NCI-H1694 (cell line): ENCODE data around the gene KAZALD1.
A peak's percentile ranks its signal among the peaks of the same experiment; 100 is the strongest.

Experiments
- DNase-seq: peaks from one replicate; lab custom pipeline; 2025; lab: John Stamatoyannopoulos, UW

KAZALD1 gene

GRCh38 chr10:101061624-101062231 is at the start of gene KAZALD1:
Gene KAZALD1 (plus strand): TSS chr10:101061989. CDS start chr10:101062593, 604 bp downstream.
- DNase-seq = no peak

GRCh38 chr10:101012525-101013364 is 49.0 kb upstream of the KAZALD1 start:
- DNase-seq = peak; percentile 75

DNA sequence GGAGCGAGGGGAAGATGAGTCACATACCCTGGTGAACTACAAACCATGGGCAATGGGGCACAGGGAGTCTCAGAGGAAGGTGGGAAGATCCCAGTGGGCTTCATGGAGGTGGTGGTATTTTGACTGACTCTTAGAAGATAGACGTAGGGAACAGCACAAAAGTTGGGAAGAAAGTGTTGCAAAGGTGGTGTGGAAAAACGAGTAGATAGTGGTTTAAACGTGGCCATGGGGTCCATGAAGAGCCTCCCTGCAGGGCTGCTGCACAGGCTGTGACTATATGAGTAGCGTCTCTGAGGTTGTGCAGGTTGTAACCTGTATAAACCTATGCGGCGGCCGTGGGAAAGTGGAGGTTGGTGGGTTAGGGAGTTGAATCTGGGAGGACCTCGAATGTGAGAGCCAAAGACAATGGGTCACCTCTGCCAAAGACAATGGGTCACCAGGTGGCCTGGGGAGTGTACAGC is 48.4 kb upstream of the KAZALD1 start:
- no peak for DNase-seq

DNA sequence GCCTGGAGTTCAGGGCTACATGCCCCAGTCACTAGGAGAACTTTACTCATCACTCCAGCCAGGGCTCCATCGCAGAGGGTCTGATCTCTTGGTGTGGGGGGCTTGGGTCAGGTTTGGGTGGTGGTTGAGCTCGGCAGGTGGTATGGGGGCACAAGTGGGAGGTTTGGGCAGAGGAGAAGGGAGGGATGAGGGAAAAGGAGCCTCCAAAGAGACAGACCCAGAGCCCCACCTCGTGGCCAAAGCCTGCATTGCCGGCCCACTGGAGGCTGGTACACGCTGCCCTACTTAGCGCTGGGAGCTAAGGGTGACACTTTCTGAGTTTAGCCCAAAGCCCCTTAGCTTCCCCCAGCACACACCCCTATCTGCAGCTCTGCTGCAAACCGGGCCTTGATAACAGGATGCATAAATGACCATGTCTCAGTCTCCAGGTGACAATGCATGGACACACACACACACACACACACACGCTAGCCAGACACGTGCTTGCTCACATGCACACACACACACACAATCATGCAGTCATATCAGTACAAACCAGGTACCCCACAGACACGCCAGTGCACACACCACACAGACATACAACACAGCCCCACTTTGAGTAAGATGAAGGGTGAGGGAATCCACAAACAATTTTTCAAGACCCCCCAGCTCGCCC is 47.4 kb upstream of the KAZALD1 start:
- DNase-seq = peak; percentile 21

- DNase-seq = no peak
These were observed 46.7 kb upstream of the KAZALD1 start for GRCh38 chr10:101014966-101015581.

DNA sequence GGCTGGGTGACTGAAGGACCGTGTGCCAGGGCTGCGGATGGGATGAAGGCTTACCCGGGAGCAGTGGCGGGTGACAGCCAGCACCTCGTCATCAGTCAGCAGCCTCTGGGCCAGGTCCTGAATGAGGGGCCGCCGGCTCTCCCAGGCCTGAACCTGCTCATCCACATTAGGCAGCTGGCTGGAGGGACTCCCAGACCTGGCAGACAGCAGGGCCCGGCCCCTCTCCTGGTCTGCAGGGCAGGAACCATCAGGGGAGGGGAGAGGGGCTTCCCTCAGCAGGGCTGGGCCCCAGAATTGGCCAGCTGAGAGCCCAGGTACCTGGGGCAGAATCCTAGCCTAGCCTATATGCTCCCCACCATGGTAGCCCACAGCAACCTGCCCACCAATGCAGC is 46.2 kb upstream of the KAZALD1 start:
- no peak for DNase-seq

- no peak for DNase-seq
These were observed 45.0 kb upstream of the KAZALD1 start for GRCh38 chr10:101016814-101017213.

- DNase-seq = no peak
These were observed 43.6 kb upstream of the KAZALD1 start for GRCh38 chr10:101018118-101018599.

GRCh38 chr10:101018600-101019439 is 43.0 kb upstream of the KAZALD1 start:
- DNase-seq = peak; percentile 72

GRCh38 chr10:101019440-101019703 is 42.4 kb upstream of the KAZALD1 start:
- no peak for DNase-seq

GRCh38 chr10:101020427-101021075 is 41.2 kb upstream of the KAZALD1 start:
- DNase-seq = no peak

DNA sequence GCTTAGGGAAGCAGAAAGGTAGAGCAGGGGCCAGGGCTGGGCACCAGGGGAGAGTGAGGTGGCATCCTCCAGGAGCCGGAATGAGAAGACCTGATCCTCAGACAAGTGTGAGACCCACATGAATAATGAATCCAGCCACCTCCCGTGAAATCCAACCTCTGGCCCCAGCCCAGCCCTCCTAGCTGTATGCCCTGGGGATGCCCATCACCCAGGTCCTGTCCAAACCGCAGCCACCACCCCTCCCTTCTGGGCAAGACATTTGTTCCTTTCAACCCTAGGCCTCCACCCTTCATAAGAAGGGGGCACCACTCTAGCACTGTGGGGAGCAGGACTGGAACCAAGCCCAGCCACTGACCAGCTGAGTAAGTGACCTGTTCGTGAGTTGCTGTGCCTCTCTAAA is 40.5 kb upstream of the KAZALD1 start:
- no peak for DNase-seq

DNA sequence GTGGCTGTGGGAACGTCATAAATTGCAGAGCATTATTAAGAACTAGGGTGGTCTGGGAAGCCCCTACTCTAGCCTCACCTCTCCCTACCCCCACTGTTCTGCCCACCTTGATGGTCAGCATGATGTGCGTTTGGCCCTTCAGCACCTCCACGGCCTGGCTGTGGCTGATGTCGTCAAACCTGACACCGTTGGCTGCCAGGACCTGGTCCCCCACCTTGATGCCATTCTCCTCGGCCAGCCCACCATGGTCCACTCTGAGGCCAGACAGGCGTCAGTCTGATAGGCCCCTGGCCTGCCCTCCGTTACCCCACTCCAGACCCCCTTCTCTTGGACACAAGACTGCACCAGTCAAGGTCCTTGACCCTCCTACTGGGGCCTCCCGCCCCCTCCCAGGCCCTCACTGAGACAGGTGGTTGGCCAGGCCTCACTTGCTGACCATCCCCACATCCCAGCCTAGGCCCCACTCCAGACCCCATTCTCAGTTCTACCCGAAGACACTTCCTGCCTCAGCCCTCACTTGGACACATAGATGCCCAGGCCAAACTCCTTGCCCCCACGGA is 40.0 kb upstream of the KAZALD1 start:
- DNase-seq = no peak

DNA sequence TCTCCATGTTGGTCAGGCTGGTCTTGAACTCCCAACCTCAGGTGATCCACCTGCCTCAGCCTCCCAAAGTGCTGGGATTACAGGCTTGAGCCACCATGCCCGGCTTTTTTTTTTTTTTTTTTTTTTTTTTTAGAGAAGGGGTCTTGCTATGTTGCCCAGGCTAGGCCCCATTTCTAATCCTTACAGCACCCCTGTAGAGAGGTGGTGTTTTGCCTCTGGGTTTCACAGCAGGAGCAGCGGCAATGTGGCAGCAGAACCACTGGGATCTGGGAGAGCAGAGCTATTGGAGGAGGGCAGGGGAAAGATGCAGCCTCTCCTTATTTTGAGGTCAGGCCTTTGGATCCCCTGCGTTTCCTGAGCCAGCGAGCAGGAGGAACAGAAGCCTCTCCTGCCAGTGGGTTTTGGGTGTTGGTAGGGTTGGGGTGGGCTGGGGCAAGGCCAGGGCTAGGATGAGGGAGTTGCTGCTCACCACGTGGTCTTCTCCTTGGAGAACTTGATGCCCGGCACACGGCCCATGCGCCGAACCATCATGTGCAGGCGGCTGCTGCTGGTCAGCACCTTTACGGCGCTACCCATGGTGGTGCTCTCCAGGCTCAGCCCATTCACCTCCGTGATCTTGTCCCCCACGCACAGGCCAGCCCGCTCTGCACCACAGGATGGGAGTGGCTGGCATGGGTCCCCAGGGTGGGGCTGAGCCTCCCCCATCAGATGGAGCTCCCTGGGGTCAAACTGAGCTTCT is 38.7 kb upstream of the KAZALD1 start:
- DNase-seq = no peak

DNA sequence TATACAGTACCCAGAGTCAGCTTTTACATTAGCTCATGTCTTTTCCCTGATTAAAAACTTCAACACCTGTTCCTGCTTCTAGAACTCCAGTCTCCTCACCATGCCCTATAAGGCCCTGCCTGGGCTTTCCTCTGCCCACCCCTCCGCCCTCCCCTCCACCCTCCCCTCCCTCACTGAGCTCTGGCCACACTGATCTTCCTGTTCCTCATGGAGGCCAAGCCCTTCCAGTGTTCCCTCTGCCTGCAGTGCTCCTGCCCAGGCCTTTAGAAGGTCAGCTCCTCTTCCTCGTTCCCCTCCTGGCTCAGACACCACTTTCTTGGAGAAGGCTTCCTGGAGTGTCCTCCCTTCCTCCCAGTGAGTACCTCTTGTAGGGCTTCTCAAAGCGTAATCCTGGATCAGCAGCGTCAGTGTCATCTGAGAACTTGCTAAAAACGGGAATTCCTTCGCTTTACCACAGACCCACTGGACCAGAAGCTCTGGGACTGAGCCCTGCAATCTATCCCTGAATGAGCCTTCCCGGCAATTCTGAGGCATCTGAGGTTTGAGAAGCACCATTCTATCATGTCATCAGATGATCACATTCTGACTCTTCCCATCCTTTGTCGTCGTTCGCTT is 34.6 kb upstream of the KAZALD1 start:
- no peak for DNase-seq

- no peak for DNase-seq
These were observed 33.1 kb upstream of the KAZALD1 start for GRCh38 chr10:101028446-101029337.

DNA sequence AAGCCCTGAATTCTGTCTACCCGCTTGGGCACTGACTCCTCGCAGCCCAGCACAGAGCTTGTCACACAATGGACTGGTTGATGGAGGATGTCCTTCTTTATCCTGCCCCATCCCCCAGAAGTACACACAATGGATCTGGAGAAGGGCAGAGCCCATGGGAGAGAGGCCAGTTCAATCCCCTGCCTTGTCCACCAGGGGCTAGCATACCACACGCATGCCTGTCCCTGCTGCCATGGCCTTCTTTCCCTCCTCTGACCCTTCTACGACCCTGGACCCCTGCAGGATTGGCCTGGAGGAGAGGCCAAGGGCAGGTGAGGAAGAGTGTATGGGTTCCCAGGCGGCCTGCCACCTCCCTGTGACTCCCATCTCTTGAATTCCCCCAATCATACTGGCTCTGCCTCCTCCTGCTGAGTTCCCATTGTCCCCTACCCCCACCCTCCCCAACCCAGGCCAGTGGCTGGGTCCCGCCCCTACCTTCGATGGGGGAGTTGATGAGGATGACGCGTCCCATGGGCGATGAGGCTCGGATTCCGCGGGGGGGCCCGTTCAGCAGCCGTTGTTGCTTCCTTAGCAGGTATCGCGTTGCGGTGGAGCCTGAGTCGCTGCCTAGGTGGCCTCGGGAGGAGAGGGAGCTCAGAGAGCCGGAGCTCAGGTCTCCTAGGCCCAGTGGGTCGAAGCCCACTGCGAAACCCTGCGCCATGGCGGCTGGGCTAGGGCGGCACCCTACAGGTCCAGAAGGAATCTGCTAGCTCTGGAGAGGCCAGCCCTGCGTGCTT is 32.1 kb upstream of the KAZALD1 start:
- DNase-seq = no peak
